Lower leg skin (tissue), 3 donors: ENCODE measurements around the gene PDLIM4.

Experiments
- CTCF ChIP-seq, 3 donors: fragments of 450-650 bp; IDR thresholded peaks; one replicate each; pipeline ENCODE4 v1.5.1; 2016; ENCODE audit warnings: antibody characterized with exemption in 3 of 3, mild to moderate bottlenecking in 3 of 3, moderate library complexity in 2 of 3
- POLR2A ChIP-seq, 2 donors: fragments of 450-650 bp; IDR thresholded peaks; one replicate each; pipeline ENCODE4 v1.6.1; 2016 to 2017; ENCODE audit warnings: antibody characterized with exemption in 2 of 2, mild to moderate bottlenecking in 1 of 2, moderate library complexity in 1 of 2

GRCh38 chr5:132275367-132276220 is 18.1 kb downstream of the PDLIM4 start:
- TF ChIP-seq CTCF (IDR thresholded peaks at IDR 0.05): no peak
- TF ChIP-seq POLR2A (IDR thresholded peaks at IDR 0.05): no peak
